HepG2 (cell line): ENCODE data around the gene SEC14L1. TPM values are rescaled to one million over a fixed set of nuclear protein-coding genes. Genes with fewer than 3 reads are reported as not detected.

Source experiments
- ARNT ChIP-seq: fragments of 450-650 bp; IDR thresholded peaks from 2 replicates; pipeline ENCODE4 v1.6.1; 2017
- ARNT2 ChIP-seq: sonication (generic); formaldehyde crosslinking; IDR thresholded peaks from 2 replicates; pipeline ENCODE4 v1.8.0; 2022; ENCODE audit warnings: mild to moderate bottlenecking, low read depth, missing genetic modification reagents, moderate library complexity
- ASH2L ChIP-seq: fragments of 300-600, 200-600 bp; sonication (generic); IDR thresholded peaks from 2 replicates; pipeline ENCODE4 v1.7.0; 2017; ENCODE audit warnings: low read depth, mild to moderate bottlenecking, moderate library complexity, mixed read lengths, low read length; ENCODE audit not compliant: insufficient read length
- GATAD2A ChIP-seq: IDR thresholded peaks from 2 replicates; pipeline ENCODE4 v1.6.1; 2016
- MBNL3 ChIP-seq: fragments of 250-450 bp; sonication (Bioruptor Pico); conservative IDR thresholded peaks from 2 replicates; pipeline ENCODE4 v1.8.0; 2022; ENCODE audit warnings: mild to moderate bottlenecking, inconsistent platforms
- NR3C1 ChIP-seq: sonication (generic); formaldehyde crosslinking; IDR thresholded peaks from 2 replicates; pipeline ENCODE4 v1.4.0; 2020; ENCODE audit warnings: missing genetic modification reagents
- PHB2 ChIP-seq: fragments of 450-650 bp; IDR thresholded peaks from 2 replicates; pipeline ENCODE4 v1.6.1; 2018; ENCODE audit not compliant: partially characterized antibody
- SRSF4 ChIP-seq: fragments of 200-400 bp; formaldehyde crosslinking; IDR thresholded peaks from one replicate; pipeline ENCODE4 v1.6.1; 2018; ENCODE audit warnings: mild to moderate bottlenecking, low read depth, low read length, moderate library complexity; ENCODE audit not compliant: poor library complexity, severe bottlenecking
- ZNF207 ChIP-seq: fragments of 450-650 bp; IDR thresholded peaks from 2 replicates; pipeline ENCODE4 v1.6.1; 2016; ENCODE audit warnings: antibody characterized with exemption, borderline replicate concordance
- ZNF292 ChIP-seq: sonication (generic); formaldehyde crosslinking; IDR thresholded peaks from 2 replicates; pipeline ENCODE4 v1.8.1; 2022; ENCODE audit warnings: mild to moderate bottlenecking, low read depth, missing genetic modification reagents, borderline replicate concordance
- ZNF441 ChIP-seq: sonication (generic); formaldehyde crosslinking; IDR thresholded peaks from 2 replicates; pipeline ENCODE4 v1.7.0; 2021; ENCODE audit warnings: missing genetic modification reagents, borderline replicate concordance
- ZNF709 ChIP-seq: sonication (generic); formaldehyde crosslinking; IDR thresholded peaks from 2 replicates; pipeline ENCODE4 v1.5.0; 2020; ENCODE audit warnings: mild to moderate bottlenecking, missing genetic modification reagents
- ZNF761 ChIP-seq: sonication (generic); formaldehyde crosslinking; conservative IDR thresholded peaks from 2 replicates; pipeline ENCODE4 v1.4.0; 2020; ENCODE audit warnings: mild to moderate bottlenecking, missing genetic modification reagents
- ZNF792 ChIP-seq: IDR thresholded peaks from 2 replicates; pipeline ENCODE4 v1.6.1; 2016
- polyA plus RNA-seq, 8 experiments: library from polyadenylated mRNA; depleted of rRNA in 3 of 8; stranded (reverse) in 7 of 8; unstranded in 1 of 8; fragments of >200 nt; fragmentation: Illumina TruSeq in 4 of 8; extraction: Trizol in 4 of 8; gene quantifications; 2 replicates each; pipeline versions ENCODE4 v1.2.1 to v1.2.3, GENCODE V29; 2011 to 2016; ENCODE audit warnings: low read depth in 4 of 8, missing spikeins in 1 of 8, mixed read lengths in 1 of 8; ENCODE audit not compliant: insufficient read depth in 1 of 8
- total RNA-seq, 5 experiments: library from RNA; depleted of rRNA; stranded (reverse); fragments of >200 nt; fragmentation: Illumina TruSeq; extraction: Trizol; gene quantifications; 2 replicates each; pipeline ENCODE4 v1.2.3, GENCODE V29; 2016; ENCODE audit warnings: low read depth in 1 of 5
- TF ChIP-seq, protein P1 (sequence below): sonication (generic); formaldehyde crosslinking; IDR thresholded peaks from 2 replicates; pipeline ENCODE4 v1.9.0; 2021; ENCODE audit warnings: missing genetic modification reagents, mild to moderate bottlenecking, borderline replicate concordance
- TF ChIP-seq, protein P2 (sequence below): fragments of 450-650 bp; IDR thresholded peaks from 2 replicates; pipeline ENCODE4 v1.6.1; 2016
- TF ChIP-seq, protein P3 (sequence below): sonication (generic); formaldehyde crosslinking; IDR thresholded peaks from 2 replicates; pipeline ENCODE4 v1.4.0; 2020; ENCODE audit warnings: mild to moderate bottlenecking, low read depth, missing genetic modification reagents
- TF ChIP-seq, protein P4 (sequence below): sonication (generic); formaldehyde crosslinking; IDR thresholded peaks from 2 replicates; pipeline ENCODE4 v1.5.0; 2020; ENCODE audit warnings: missing genetic modification reagents, mild to moderate bottlenecking, borderline replicate concordance
- TF ChIP-seq, protein P5 (sequence below): sonication (generic); formaldehyde crosslinking; IDR thresholded peaks from 2 replicates; pipeline ENCODE4 v1.5.1; 2020; ENCODE audit warnings: missing genetic modification reagents, mild to moderate bottlenecking, borderline replicate concordance
- TF ChIP-seq, protein P6 (sequence below): sonication (generic); formaldehyde crosslinking; IDR thresholded peaks from 2 replicates; pipeline ENCODE4 v1.4.0; 2020; ENCODE audit warnings: missing genetic modification reagents, borderline replicate concordance

Gene SEC14L1
- total and polyA plus RNA-seq, 2 of the 13 experiments (the other 11 are each of a cell fraction or from before 2014, with no cell fraction given): 26.3 to 43.9 TPM

DNA sequence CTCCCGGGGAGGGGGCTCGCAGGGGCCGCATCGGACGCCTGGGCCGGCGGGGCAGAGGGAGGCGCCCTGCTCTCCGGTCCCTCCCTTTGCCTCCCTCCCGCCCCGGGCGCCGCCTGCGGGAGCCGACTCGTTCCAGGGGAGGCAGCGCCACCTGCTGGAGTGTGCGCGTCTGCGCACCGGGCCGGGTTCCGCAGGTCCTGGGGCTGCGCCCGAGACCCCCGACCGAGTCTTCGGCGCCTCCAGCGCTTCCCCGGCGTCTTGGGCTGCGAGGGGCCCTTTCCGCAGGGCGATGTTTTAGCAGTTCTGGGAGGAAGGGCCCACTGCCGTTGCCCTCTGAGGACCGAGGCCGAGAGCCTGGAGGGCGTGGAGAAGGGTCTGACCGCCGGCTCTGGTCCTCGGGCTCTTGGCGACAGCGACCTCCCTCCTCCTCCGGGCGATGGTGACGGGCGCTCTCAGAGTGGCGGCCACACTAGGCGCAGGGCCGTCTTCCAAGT lies 106.3 kb downstream of the SEC14L1 start (continued):
- TF ChIP-seq NR3C1 (CRISPR knock-in tag) (no peak), ZNF792 (CRISPR knock-in tag) (no peak; the same call in 1 of the 2 replicates), ARNT2 (CRISPR knock-in tag) (no peak; the same call in 1 of the 2 replicates), ARNT (no peak), SRSF4 (no peak), PHB2 (no peak), ASH2L (no peak), ZNF709 (no peak), ZNF292 (no peak), MBNL3 (CRISPR knock-in tag) (no peak), GATAD2A (CRISPR knock-in tag) (peak; percentile 57), ZNF761 (CRISPR knock-in tag) (0 out of 2 replicates have a peak, but pooled peaks have one; percentile 47), ZNF207 (no peak), ZNF441 (CRISPR knock-in tag) (no peak)
- TF ChIP-seq, protein P1, sequence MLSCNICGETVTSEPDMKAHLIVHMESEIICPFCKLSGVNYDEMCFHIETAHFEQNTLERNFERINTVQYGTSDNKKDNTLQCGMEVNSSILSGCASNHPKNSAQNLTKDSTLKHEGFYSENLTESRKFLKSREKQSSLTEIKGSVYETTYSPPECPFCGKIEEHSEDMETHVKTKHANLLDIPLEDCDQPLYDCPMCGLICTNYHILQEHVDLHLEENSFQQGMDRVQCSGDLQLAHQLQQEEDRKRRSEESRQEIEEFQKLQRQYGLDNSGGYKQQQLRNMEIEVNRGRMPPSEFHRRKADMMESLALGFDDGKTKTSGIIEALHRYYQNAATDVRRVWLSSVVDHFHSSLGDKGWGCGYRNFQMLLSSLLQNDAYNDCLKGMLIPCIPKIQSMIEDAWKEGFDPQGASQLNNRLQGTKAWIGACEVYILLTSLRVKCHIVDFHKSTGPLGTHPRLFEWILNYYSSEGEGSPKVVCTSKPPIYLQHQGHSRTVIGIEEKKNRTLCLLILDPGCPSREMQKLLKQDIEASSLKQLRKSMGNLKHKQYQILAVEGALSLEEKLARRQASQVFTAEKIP (CRISPR knock-in tag): no peak
- TF ChIP-seq, protein P2, sequence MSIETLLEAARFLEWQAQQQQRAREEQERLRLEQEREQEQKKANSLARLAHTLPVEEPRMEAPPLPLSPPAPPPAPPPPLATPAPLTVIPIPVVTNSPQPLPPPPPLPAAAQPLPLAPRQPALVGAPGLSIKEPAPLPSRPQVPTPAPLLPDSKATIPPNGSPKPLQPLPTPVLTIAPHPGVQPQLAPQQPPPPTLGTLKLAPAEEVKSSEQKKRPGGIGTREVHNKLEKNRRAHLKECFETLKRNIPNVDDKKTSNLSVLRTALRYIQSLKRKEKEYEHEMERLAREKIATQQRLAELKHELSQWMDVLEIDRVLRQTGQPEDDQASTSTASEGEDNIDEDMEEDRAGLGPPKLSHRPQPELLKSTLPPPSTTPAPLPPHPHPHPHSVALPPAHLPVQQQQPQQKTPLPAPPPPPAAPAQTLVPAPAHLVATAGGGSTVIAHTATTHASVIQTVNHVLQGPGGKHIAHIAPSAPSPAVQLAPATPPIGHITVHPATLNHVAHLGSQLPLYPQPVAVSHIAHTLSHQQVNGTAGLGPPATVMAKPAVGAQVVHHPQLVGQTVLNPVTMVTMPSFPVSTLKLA: no peak
- TF ChIP-seq, protein P3, sequence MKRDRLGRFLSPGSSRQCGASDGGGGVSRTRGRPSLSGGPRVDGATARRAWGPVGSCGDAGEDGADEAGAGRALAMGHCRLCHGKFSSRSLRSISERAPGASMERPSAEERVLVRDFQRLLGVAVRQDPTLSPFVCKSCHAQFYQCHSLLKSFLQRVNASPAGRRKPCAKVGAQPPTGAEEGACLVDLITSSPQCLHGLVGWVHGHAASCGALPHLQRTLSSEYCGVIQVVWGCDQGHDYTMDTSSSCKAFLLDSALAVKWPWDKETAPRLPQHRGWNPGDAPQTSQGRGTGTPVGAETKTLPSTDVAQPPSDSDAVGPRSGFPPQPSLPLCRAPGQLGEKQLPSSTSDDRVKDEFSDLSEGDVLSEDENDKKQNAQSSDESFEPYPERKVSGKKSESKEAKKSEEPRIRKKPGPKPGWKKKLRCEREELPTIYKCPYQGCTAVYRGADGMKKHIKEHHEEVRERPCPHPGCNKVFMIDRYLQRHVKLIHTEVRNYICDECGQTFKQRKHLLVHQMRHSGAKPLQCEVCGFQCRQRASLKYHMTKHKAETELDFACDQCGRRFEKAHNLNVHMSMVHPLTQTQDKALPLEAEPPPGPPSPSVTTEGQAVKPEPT: no peak
- TF ChIP-seq, protein P4, sequence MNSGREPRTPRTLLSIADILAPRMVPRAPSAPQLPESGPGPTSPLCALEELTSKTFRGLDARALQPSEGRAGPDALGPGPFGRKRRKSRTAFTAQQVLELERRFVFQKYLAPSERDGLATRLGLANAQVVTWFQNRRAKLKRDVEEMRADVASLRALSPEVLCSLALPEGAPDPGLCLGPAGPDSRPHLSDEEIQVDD: 0 out of 2 replicates have a peak, but pooled peaks have one; percentile 56
- TF ChIP-seq, protein P5, sequence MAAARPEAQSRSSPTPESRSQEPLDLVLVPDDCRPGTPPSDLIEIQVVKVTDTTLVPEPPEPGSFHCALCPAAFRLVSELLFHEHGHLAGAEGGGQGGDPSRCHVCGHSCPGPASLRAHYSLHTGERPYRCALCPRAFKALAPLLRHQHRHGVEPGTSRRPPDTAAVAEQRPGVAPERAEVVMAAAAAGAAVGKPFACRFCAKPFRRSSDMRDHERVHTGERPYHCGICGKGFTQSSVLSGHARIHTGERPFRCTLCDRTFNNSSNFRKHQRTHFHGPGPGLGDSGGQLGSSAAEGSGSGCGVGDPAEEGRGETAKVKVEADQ: no peak
- TF ChIP-seq, protein P6, sequence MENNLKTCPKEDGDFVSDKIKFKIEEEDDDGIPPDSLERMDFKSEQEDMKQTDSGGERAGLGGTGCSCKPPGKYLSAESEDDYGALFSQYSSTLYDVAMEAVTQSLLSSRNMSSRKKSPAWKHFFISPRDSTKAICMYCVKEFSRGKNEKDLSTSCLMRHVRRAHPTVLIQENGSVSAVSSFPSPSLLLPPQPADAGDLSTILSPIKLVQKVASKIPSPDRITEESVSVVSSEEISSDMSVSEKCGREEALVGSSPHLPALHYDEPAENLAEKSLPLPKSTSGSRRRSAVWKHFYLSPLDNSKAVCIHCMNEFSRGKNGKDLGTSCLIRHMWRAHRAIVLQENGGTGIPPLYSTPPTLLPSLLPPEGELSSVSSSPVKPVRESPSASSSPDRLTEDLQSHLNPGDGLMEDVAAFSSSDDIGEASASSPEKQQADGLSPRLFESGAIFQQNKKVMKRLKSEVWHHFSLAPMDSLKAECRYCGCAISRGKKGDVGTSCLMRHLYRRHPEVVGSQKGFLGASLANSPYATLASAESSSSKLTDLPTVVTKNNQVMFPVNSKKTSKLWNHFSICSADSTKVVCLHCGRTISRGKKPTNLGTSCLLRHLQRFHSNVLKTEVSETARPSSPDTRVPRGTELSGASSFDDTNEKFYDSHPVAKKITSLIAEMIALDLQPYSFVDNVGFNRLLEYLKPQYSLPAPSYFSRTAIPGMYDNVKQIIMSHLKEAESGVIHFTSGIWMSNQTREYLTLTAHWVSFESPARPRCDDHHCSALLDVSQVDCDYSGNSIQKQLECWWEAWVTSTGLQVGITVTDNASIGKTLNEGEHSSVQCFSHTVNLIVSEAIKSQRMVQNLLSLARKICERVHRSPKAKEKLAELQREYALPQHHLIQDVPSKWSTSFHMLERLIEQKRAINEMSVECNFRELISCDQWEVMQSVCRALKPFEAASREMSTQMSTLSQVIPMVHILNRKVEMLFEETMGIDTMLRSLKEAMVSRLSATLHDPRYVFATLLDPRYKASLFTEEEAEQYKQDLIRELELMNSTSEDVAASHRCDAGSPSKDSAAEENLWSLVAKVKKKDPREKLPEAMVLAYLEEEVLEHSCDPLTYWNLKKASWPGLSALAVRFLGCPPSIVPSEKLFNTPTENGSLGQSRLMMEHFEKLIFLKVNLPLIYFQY (CRISPR knock-in tag): peak; percentile 78; the same call in 1 of the 2 replicates
